ENCODE results near the gene NAMPT.

NAMPT gene

DNA sequence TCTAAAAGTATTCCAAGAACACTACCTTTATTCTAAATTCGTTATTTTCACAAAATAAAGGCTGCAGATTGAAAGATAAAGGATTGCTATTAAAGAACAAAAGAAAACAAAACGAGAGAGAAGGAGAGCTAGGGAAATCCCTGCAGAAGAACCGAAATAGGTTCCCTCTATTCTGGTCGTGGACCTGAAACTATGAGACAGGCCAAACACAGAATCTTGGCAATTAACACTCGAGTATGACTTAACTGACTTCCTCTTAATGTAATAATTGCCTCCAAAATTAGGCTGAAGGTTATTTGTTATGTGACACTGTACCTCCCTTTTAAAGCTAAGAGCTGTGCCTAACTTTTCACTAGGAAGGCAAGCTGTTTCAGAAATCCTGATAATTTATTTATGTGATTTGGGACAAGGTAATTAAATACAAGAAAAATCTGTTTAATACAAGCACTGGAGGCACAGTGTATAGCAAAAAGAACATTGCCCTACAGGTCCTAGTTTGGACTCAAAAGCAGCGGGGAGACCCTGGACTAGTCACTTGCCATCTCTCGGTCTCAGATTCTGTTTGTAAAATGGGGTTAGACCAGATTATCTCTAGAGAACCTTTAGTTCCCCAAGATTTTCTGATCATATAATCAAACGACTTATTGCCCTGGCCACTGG, 11.6 kb downstream of the NAMPT start:
- DNase-seq (ENCODE audit: low read depth) = no peak

GRCh38 chr7:106270122-106270977, 14.4 kb downstream of the NAMPT start:
- DNase-seq (ENCODE audit: low read depth) = no peak

GRCh38 chr7:106269254-106269961, 15.4 kb downstream of the NAMPT start:
- no peak for DNase-seq (ENCODE audit: low read depth)

- no peak for DNase-seq (ENCODE audit: low read depth)
These were observed 19.6 kb downstream of the NAMPT start for GRCh38 chr7:106265133-106265532.

DNA sequence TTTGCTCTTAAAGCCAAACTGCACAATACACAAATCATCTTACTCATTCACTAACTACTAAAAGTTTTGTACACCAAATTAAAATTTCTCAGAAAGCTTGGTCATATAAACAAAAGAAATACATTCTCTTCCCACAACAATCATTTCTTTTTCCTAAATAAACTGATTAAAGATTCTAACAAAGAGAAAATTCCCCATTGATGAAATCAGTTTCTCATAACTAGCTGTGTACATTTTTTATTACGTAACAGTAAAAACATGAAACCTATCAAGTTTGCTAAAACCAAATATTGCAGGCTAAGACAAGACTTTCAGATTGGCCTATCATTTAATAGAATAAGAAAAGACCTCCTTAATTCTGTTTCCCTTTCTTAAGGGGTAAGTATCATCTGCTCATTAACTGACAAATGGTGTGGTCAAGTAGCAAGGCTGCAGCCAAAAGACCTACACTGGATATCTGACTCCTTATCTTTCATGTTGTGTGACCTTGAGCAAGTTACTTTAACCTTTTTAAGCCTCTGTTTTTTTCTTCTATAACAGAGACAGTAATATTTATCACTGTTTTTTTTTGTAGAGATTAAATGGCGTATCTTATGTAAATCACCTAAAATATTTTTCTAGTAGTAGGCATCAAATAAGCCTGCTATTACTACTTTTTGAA, 22.4 kb downstream of the NAMPT start:
- no peak for DNase-seq (ENCODE audit: low read depth)

- DNase-seq (ENCODE audit: low read depth) = no peak
These were observed 24.6 kb downstream of the NAMPT start for GRCh38 chr7:106260136-106260561.

- DNase-seq (ENCODE audit: low read depth) = no peak
These were observed 26.0 kb downstream of the NAMPT start for GRCh38 chr7:106258789-106259188.

DNA sequence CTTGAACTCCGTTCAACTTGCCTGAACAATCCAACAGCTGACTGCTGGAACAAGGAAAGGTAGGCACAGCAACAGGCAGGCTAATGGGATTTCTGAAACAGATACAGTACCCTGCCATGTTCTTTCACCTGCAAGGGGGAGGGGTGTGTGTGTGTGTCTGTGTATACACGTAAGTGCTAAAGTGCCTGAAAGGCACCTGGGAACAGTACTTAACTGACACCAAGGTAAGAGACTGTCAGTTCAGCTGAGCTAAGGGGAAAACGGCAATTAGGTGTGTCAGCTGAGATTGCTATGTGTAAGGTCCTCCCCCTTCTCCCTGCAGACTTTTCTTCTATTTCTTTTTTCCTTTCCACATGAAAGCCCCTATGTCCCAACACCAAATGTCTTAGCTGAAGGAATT, 27.0 kb downstream of the NAMPT start:
- DNase-seq (ENCODE audit: low read depth) = no peak

DNA sequence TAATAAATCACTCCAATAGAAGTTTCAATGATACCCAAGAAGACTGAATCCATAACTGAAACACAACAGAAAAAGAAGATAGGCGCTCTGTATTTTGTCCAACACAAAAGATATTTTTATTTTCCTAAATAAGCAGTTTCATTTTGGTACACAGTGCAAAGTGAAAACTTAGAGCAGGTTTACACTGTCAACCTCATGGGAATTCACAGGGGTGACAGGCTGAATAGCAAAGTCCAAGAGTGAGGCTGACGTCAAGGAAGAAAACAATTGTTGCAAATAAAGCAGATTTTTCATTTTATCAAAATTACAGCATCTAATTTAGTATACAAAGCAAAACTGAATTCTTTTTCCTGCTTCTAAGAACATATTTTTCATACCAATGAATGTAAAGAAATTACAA, 28.6 kb downstream of the NAMPT start:
- no peak for DNase-seq (ENCODE audit: low read depth)

GRCh38 chr7:106255246-106255645, 29.5 kb downstream of the NAMPT start:
- DNase-seq (ENCODE audit: low read depth) = no peak

DNA sequence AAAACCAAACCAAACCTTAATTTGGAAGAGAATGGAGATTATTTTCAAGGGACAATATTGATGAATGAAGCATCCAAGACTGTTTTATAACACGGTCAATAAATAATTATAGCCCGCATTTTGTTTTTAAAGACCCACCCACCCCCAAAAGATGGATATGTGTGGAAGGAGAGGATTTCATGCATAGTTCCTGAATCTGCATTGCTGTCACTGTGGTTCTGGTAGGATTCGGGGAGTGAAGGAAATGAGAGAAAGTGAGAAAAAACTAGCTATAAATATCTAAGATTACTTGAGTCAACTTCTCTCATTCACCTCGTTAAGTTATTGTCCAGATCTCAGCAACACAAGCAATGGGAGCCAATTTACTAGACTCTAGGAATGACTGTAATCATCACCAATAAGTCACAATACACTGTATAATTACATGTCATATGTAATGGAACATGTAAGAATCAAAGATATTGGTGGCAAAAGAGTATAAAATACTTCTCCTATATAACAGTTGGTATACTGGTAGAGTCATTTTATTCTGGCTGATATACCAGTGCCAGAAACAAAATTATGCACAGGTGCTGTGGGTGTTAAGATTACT, 30.2 kb downstream of the NAMPT start:
- no peak for DNase-seq (ENCODE audit: low read depth)

DNA sequence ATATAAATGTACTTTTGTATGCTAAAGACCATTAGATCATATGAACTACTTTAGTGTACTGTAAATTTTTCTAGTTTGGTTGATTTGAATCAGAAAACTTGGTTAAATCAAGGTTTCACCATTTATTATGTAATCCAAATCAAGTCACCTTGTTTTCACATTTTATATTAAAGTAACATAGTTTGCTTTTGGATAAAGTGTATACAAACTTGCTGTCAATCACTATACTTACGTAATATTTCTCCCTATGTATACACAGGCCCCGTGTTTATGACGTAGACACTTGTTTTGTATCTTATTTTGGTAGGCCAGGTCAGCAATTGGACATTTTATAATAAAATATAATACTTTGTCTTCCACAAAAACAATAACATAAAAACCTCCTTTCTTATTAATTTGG, 32.2 kb downstream of the NAMPT start:
- DNase-seq (ENCODE audit: low read depth) = no peak

DNA sequence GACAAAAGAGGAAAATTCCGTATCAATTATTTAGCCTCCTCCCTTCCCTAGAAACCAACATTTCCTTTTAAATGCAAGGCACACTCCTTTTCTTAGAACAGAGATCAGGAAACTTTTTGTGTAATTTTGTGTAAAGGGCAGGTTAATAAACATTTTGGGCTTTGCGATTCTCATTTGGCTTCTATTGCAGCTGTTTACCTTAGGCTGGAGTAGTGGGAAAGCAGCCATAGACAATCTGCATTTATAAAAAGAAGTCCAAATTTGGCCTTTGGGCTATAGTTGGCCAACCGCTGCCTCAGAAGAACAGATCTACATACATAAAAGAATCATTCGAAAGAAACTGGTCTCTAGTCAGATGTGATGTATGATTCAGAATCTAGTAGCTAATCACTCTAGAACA, 35.3 kb downstream of the NAMPT start:
- DNase-seq (ENCODE audit: low read depth) = no peak

GRCh38 chr7:106248600-106248999, 36.2 kb downstream of the NAMPT start:
- no peak for DNase-seq (ENCODE audit: low read depth)

GRCh38 chr7:106247841-106248240, 36.9 kb downstream of the NAMPT start:
- no peak for DNase-seq (ENCODE audit: low read depth)

- no peak for DNase-seq (ENCODE audit: low read depth)
These were observed 37.7 kb downstream of the NAMPT start for GRCh38 chr7:106246902-106247711.

GRCh38 chr7:106243893-106244292, 40.9 kb downstream of the NAMPT start:
- no peak for DNase-seq (ENCODE audit: low read depth)

- no peak for DNase-seq (ENCODE audit: low read depth)
These were observed 45.4 kb downstream of the NAMPT start for GRCh38 chr7:106239406-106239805.

DNA sequence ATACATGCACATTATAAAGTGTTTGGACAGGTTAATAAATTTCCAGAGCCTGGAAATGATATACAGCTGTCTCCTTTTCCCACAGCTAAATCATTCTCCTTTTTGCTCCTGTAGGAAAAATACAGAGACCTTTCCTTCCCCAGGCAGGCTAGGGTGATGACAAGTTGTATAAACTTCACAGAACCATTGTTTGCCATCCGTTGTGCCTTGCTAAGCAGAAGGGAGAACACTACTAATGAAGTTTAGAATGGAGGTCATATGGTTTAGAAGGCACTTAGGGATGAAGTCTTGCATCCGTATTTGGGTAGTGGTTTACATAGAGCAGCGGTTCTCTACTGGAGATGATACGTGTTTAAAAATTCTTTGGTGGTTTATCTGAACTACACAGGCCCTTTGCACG, 46.0 kb downstream of the NAMPT start:
- DNase-seq (ENCODE audit: low read depth) = no peak

- DNase-seq (ENCODE audit: low read depth) = no peak
These were observed 48.7 kb downstream of the NAMPT start for GRCh38 chr7:106236065-106236464.

- DNase-seq (ENCODE audit: low read depth) = no peak
These were observed 50.4 kb downstream of the NAMPT start for GRCh38 chr7:106234425-106234824.

Measured in stimulated activated CD8-positive, alpha-beta memory T cell treated with anti-CD3 and anti-CD28 coated beads, Interleukin-12 subunit alpha, Interleukin-12 subunit beta, amount 100 ng/mL, for 4 hours (primary cell).